Common myeloid progenitor, CD34-positive (primary cell): Measurements from ENCODE around the gene ID2.
"Not testable (repeated sequence)": the region's sequence is repeated elsewhere in the genome, so short reads cannot be mapped to it uniquely, and the experiment has no call there.

Experiments used
- CTCF ChIA-PET: fragments of 350-600 bp; sonication (Branson Sonifier 250); formaldehyde crosslinking; loops from one replicate; lab custom pipeline; 2021; ENCODE audit warnings: antibody characterized with exemption; lab: Charles Lee
- POLR2A ChIA-PET: fragments of 350-600 bp; sonication (Branson Sonifier 250); formaldehyde crosslinking; loops from one replicate; lab custom pipeline; 2021; ENCODE audit warnings: antibody characterized with exemption; lab: Charles Lee
- DNase-seq, 3 donors: peaks; one replicate each; pipeline versions ENCODE4 v3.0.0 to v3.0.0-alpha.2; 2013
- H3K27ac ChIP-seq, 2 experiments: 1 replicate in 1 of 2; 2 replicates in 1 of 2; pipeline ENCODE4 v1.7.0; 2013; ENCODE audit warnings: inconsistent platforms in 2 of 2, low read length in 2 of 2, mild to moderate bottlenecking in 2 of 2, low read depth in 1 of 2, moderate library complexity in 1 of 2; ENCODE audit not compliant: severe bottlenecking in 2 of 2, insufficient read depth in 1 of 2, poor library complexity in 1 of 2
- H3K27me3 ChIP-seq, 5 experiments: replicated peaks in 2 of 5; 1 replicate in 3 of 5; 2 replicates in 2 of 5; pipeline versions ENCODE4 v1.6.1 to v1.7.0; 2013; ENCODE audit warnings: low read length in 4 of 5, mild to moderate bottlenecking in 2 of 5, moderate library complexity in 2 of 5, inconsistent platforms in 1 of 5; ENCODE audit not compliant: insufficient read depth in 5 of 5, control insufficient read depth in 4 of 5
- H3K36me3 ChIP-seq, 4 experiments: 1 replicate in 2 of 4; 2 replicates in 2 of 4; pipeline versions ENCODE4 v1.6.1 to v1.7.0; 2013; ENCODE audit warnings: low read length in 3 of 4, control low read depth in 1 of 4, mild to moderate bottlenecking in 1 of 4; ENCODE audit not compliant: control insufficient read depth in 4 of 4, insufficient read depth in 4 of 4
- H3K4me1 ChIP-seq, 4 experiments: 1 replicate in 3 of 4; 2 replicates in 1 of 4; pipeline versions ENCODE4 v1.6.1 to v1.7.1; 2013; ENCODE audit warnings: low read length in 3 of 4, mild to moderate bottlenecking in 3 of 4, control low read depth in 1 of 4, inconsistent platforms in 1 of 4, moderate library complexity in 1 of 4; ENCODE audit not compliant: control insufficient read depth in 4 of 4, insufficient read depth in 4 of 4; ENCODE audit errors: control extremely low read depth in 1 of 4
- H3K4me3 ChIP-seq, 7 experiments: 1 replicate in 4 of 7; 2 replicates in 3 of 7; pipeline versions ENCODE4 v1.5.1 to v1.7.0; 2013; ENCODE audit warnings: mild to moderate bottlenecking in 7 of 7, low read length in 6 of 7, moderate library complexity in 6 of 7, inconsistent platforms in 2 of 7, low read depth in 2 of 7, control low read depth in 1 of 7; ENCODE audit not compliant: insufficient read depth in 4 of 7, control insufficient read depth in 1 of 7; ENCODE audit errors: extremely low read depth in 1 of 7
- H3K9me3 ChIP-seq, 5 experiments: 1 replicate in 4 of 5; 2 replicates in 1 of 5; pipeline versions ENCODE4 v1.6.1 to v1.7.1; 2013; ENCODE audit warnings: low read length in 4 of 5, mild to moderate bottlenecking in 2 of 5, inconsistent platforms in 1 of 5, low read depth in 1 of 5, moderate library complexity in 1 of 5; ENCODE audit not compliant: control insufficient read depth in 4 of 5, insufficient read depth in 2 of 5; ENCODE audit errors: control extremely low read depth in 1 of 5
- WGBS: methylation state at CpG from one replicate; pipeline ENCODE4 v1.1.5; 2013; ENCODE audit not compliant: insufficient coverage; 5-methylcytosine and 5-hydroxymethylcytosine counted together

The ID2 gene

DNA sequence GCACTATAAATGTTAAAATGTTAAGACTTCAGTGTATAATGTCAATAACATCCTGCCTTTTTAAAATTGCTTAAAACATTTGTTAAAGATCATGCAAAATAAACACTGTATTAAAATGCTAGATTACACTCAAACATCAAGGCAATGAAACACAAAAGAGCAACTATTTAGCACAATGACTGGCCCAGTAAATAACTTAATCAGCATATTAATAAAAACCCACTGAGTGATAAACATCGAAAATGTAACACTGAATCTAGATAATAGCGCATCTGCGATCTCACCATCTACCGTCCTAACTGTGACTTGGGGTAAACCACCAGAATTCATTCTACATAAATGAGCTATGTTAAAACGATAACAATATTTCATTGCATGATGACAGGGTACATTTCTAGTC, 47.2 kb downstream of the ID2 start:
- 94% methylated on average over 4 of the region's 5 CpGs for WGBS

DNA sequence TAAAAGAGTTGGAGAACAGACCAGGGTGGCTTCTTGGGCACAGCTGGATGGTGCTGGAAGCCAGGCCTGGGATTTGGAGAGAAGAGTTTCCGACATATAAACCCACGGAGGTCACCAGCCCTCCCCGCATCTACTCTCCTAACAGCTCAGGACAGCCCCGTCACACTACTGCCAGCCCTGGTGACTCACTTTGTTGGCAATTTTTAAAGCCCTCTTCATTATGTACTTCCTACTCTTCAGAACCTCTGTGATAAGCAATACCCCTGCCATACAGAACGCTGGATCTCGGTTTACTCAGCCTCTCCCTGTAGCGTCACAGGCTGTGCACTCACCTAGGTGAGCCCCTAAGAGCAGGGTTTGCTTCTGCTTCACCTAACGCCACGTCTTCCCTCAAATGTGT, 48.1 kb downstream of the ID2 start:
- Histone ChIP-seq H3K27ac (no peak overlapping the region), H3K36me3 (peaks cover 27 to 67% (median 45%) of the 10 kb centered on the region in 4 experiments), H3K9me3 (no peaks in the 10 kb centered on the region), H3K4me3 (no peak overlapping the region), H3K27me3 (no peaks in the 10 kb centered on the region), H3K4me1 (no peaks in the 10 kb centered on the region)
- 100% methylated on average over 4 of the region's 9 CpGs for WGBS
- POLR2A ChIA-PET: no interaction called here
- CTCF ChIA-PET: no interaction called here
- DNase-seq: no peak

More for the DNA sequence above, 47.2 kb downstream of the ID2 start:
- H3K4me3 ChIP-seq, H3K27ac ChIP-seq, H3K4me1 ChIP-seq, H3K9me3 ChIP-seq, CTCF ChIA-PET, POLR2A ChIA-PET, DNase-seq, H3K27me3 ChIP-seq: not testable (repeated sequence)
- peaks cover 25 to 59% (median 42%) of the 10 kb centered on the region in 4 experiments for H3K36me3 ChIP-seq

DNA sequence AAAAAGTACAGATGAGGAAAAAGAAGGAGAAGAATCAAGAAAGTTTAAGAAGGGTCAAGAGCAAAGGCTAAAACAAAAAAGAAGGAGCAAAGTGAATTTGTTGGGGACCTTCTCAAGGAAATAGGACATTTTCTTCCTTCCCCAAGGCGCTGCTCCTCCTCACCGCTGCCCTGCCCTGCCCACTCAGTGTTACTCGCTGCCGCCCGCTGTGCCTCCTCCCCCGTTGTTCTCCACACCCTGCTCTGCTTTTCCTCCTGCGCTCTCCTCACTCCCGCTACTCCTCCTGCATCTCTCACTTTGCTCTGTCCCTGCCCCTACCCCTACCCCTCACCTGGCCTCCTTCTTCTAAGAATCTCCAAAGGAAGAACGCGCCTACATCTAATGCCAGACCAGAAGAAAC, 50.7 kb downstream of the ID2 start:
- Histone ChIP-seq H3K27me3 (no peaks in the 10 kb centered on the region), H3K27ac (no peak overlapping the region), H3K9me3 (no peaks in the 10 kb centered on the region), H3K4me3 (no peak overlapping the region), H3K36me3 (peaks cover 27 to 70% (median 46%) of the 10 kb centered on the region in 4 experiments), H3K4me1 (no peaks in the 10 kb centered on the region)
- ChIA-PET POLR2A (no interaction called here), CTCF (interaction anchor here (1.4 kb wide), 1 partner anchor 16 kb away, joined by 4 read pairs; no protein-coding TSS in a partner anchor)
- no peak for DNase-seq
- WGBS: 97% methylated on average over 10 of the region's 10 CpGs
